Measurements from ENCODE around the gene BRD4. TPM values are rescaled to one million over a fixed set of nuclear protein-coding genes. Genes with fewer than 3 reads are reported as not detected.

The BRD4 gene
- total and polyA plus RNA-seq, 10 of the 15 experiments (the other 5 are each of a cell fraction or from before 2014, with no cell fraction given) = 5.3 to 84.4 (median 11.8) TPM

DNA sequence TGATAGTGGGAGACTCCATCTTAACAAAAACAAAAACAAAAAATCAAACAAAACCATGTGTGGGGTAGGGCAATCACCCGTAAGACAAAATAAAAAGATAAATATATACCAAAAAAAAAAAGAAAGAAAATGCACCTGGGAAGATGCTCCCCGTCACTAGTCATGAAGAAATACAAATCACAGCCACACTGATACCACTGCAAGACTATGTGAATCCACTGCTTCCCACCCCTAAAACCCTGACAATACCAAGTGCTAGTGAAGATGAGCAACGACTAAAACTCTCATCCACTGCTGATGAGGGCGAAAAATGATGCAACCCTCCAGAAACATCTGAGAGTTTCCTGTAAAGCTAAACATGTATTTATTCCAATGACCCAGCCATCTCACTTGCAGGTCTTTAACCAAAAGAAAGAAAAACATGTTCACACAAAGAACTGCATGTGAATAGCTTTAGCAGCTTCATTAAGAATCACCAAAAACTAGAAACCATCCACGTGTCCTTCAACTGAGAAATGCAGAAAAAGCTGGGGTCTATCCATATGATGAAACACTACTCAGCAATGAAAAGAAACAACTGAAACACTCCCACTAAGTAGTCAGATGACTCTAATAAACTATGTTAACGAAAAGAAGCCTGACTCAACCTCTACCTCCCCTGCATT, 31.7 kb downstream of the BRD4 start:
- in situ Hi-C loops (cut with MboI) = no loop called here
- intact Hi-C loops (cut with micrococcal nuclease; ENCODE audit: unreplicated experiment) = no loop called here
- no TSS peak for BruUV-seq (replicated peaks)
- H3K4me1 ChIP-seq (ENCODE audit: control insufficient read depth, insufficient read depth, low read length) = peaks cover 11% of the 10 kb centered on the region; the same call in 1 of the 2 replicates
- WGBS (ENCODE audit: insufficient coverage, insufficient replicate concordance, low lambda C conversion rate, missing lambda C conversion rate) = 29% methylated on average over 6 of the region's 6 CpGs
- FAIRE-seq = no peak
- peaks cover 3% of the 10 kb centered on the region for H3K9me3 ChIP-seq (replicated peaks; ENCODE audit: control insufficient read depth, insufficient read depth, low read length)
- H3K36me3 ChIP-seq (ENCODE audit: control insufficient read depth in 2 of 2, insufficient read depth in 2 of 2, low read length in 1 of 2) = peaks cover 3 to 6% of the 10 kb centered on the region in 2 experiments; a peak in 3 of 4 replicates
- H3K4me2 ChIP-seq (ENCODE audit: control insufficient read depth, insufficient read depth) = no peak overlapping the region
- H3K27me3 ChIP-seq (replicated peaks in 1 of 2; ENCODE audit: control insufficient read depth in 2 of 2, insufficient read depth in 2 of 2, low read length in 1 of 2) = no peaks in the 10 kb centered on the region
- ChIA-PET CTCF (no interaction called here), POLR2A (no interaction called here), SMC1A (ENCODE audit: uncharacterized antibody, unreplicated experiment) (interaction anchor here (1.8 kb wide), 1 partner anchor 9 kb away, joined by 4 read pairs; no protein-coding TSS in a partner anchor), RAD21 (ENCODE audit: unreplicated experiment) (no interaction called here)
- ATAC-seq = no peak
- no peak overlapping the region for H3K27ac ChIP-seq (ENCODE audit: control insufficient read depth, insufficient read depth)
- H4K20me1 ChIP-seq (ENCODE audit: control insufficient read depth, insufficient read depth) = peaks cover 25% of the 10 kb centered on the region
- no peak overlapping the region for H2AFZ ChIP-seq (ENCODE audit: control insufficient read depth, low read depth, low read length)
- no peak overlapping the region for H3K9ac ChIP-seq (ENCODE audit: control insufficient read depth, insufficient read depth, low read length)
- H3K4me3 ChIP-seq = no peak overlapping the region
- DNase-seq (ENCODE audit: low read depth, low spot score) = no peak
- peaks cover 91% of the 10 kb centered on the region for H3K79me2 ChIP-seq (ENCODE audit: control insufficient read depth, insufficient read depth, low read length)
- TF ChIP-seq RBBP5 (conservative IDR thresholded peaks at IDR 0.05) (no peak), CBX3 (IDR thresholded peaks at IDR 0.05; ENCODE audit: borderline replicate concordance, low read depth) (no peak), EED (IDR thresholded peaks at IDR 0.05; ENCODE audit: low read depth) (no peak), DPF2 (IDR thresholded peaks at IDR 0.05) (no peak), ASH2L (IDR thresholded peaks at IDR 0.05; ENCODE audit: borderline replicate concordance, low read depth) (no peak), TAF1 (IDR thresholded peaks at IDR 0.05; ENCODE audit: borderline replicate concordance, low read depth, low read length) (no peak), SIX5 (IDR thresholded peaks at IDR 0.05; ENCODE audit: low read depth, low read length, severe bottlenecking) (no peak), RB1 (IDR thresholded peaks at IDR 0.05; ENCODE audit: borderline replicate concordance) (no peak), POLR2A (IDR thresholded peaks at IDR 0.05; ENCODE audit: low read depth, low read length) (no peak), NFXL1 (IDR thresholded peaks at IDR 0.05; ENCODE audit: borderline replicate concordance) (no peak), POLR2AphosphoS2 (IDR thresholded peaks at IDR 0.05; ENCODE audit: low read depth, low read length) (no peak)
- TF ChIP-seq, protein P1, sequence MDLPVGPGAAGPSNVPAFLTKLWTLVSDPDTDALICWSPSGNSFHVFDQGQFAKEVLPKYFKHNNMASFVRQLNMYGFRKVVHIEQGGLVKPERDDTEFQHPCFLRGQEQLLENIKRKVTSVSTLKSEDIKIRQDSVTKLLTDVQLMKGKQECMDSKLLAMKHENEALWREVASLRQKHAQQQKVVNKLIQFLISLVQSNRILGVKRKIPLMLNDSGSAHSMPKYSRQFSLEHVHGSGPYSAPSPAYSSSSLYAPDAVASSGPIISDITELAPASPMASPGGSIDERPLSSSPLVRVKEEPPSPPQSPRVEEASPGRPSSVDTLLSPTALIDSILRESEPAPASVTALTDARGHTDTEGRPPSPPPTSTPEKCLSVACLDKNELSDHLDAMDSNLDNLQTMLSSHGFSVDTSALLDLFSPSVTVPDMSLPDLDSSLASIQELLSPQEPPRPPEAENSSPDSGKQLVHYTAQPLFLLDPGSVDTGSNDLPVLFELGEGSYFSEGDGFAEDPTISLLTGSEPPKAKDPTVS (IDR thresholded peaks at IDR 0.05; ENCODE audit: low read depth, low read length) = no peak
- TF ChIP-seq, protein P2, sequence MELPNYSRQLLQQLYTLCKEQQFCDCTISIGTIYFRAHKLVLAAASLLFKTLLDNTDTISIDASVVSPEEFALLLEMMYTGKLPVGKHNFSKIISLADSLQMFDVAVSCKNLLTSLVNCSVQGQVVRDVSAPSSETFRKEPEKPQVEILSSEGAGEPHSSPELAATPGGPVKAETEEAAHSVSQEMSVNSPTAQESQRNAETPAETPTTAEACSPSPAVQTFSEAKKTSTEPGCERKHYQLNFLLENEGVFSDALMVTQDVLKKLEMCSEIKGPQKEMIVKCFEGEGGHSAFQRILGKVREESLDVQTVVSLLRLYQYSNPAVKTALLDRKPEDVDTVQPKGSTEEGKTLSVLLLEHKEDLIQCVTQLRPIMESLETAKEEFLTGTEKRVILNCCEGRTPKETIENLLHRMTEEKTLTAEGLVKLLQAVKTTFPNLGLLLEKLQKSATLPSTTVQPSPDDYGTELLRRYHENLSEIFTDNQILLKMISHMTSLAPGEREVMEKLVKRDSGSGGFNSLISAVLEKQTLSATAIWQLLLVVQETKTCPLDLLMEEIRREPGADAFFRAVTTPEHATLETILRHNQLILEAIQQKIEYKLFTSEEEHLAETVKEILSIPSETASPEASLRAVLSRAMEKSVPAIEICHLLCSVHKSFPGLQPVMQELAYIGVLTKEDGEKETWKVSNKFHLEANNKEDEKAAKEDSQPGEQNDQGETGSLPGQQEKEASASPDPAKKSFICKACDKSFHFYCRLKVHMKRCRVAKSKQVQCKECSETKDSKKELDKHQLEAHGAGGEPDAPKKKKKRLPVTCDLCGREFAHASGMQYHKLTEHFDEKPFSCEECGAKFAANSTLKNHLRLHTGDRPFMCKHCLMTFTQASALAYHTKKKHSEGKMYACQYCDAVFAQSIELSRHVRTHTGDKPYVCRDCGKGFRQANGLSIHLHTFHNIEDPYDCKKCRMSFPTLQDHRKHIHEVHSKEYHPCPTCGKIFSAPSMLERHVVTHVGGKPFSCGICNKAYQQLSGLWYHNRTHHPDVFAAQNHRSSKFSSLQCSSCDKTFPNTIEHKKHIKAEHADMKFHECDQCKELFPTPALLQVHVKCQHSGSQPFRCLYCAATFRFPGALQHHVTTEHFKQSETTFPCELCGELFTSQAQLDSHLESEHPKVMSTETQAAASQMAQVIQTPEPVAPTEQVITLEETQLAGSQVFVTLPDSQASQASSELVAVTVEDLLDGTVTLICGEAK (IDR thresholded peaks at IDR 0.05; ENCODE audit: borderline replicate concordance) = no peak
- TF ChIP-seq, protein P3, sequence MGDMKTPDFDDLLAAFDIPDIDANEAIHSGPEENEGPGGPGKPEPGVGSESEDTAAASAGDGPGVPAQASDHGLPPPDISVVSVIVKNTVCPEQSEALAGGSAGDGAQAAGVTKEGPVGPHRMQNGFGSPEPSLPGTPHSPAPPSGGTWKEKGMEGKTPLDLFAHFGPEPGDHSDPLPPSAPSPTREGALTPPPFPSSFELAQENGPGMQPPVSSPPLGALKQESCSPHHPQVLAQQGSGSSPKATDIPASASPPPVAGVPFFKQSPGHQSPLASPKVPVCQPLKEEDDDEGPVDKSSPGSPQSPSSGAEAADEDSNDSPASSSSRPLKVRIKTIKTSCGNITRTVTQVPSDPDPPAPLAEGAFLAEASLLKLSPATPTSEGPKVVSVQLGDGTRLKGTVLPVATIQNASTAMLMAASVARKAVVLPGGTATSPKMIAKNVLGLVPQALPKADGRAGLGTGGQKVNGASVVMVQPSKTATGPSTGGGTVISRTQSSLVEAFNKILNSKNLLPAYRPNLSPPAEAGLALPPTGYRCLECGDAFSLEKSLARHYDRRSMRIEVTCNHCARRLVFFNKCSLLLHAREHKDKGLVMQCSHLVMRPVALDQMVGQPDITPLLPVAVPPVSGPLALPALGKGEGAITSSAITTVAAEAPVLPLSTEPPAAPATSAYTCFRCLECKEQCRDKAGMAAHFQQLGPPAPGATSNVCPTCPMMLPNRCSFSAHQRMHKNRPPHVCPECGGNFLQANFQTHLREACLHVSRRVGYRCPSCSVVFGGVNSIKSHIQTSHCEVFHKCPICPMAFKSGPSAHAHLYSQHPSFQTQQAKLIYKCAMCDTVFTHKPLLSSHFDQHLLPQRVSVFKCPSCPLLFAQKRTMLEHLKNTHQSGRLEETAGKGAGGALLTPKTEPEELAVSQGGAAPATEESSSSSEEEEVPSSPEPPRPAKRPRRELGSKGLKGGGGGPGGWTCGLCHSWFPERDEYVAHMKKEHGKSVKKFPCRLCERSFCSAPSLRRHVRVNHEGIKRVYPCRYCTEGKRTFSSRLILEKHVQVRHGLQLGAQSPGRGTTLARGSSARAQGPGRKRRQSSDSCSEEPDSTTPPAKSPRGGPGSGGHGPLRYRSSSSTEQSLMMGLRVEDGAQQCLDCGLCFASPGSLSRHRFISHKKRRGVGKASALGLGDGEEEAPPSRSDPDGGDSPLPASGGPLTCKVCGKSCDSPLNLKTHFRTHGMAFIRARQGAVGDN (IDR thresholded peaks at IDR 0.05) = no peak
